Right cardiac atrium (tissue), 5 donors: ENCODE results near the gene PLCG2. TPM values are rescaled to one million over a fixed set of nuclear protein-coding genes. Genes with fewer than 3 reads are reported as not detected.

Experiments used
- ATAC-seq, 2 donors: fragments of 200-7000 bp; cut with Tn5 transposase; one replicate each; pipeline versions ENCODE4 v1.8.0 to v1.9.1; 2020; ENCODE audit warnings: moderate library complexity in 2 of 2, mild to moderate bottlenecking in 1 of 2
- DNase-seq, 3 donors: peaks; one replicate each; pipeline ENCODE4 v3.0.0-alpha.2; 2020
- H3K27ac ChIP-seq: one replicate; pipeline ENCODE4 v1.5.1; 2013; ENCODE audit warnings: mild to moderate bottlenecking, low read length, control low read depth, moderate library complexity
- H3K27me3 ChIP-seq: one replicate; pipeline ENCODE4 v1.6.1; 2013; ENCODE audit not compliant: control insufficient read depth, insufficient read depth
- H3K4me1 ChIP-seq: one replicate; pipeline ENCODE4 v1.6.1; 2013; ENCODE audit warnings: low read length; ENCODE audit not compliant: control insufficient read depth, insufficient read depth
- H3K4me3 ChIP-seq: one replicate; pipeline ENCODE4 v1.5.1; 2013; ENCODE audit warnings: low read length, control low read depth
- H3K9me3 ChIP-seq: one replicate; pipeline ENCODE4 v1.6.1; 2013; ENCODE audit warnings: low read length; ENCODE audit not compliant: control insufficient read depth
- WGBS: extraction: QIAGEN DNeasy Blood & Tissue Kit; methylation state at CpG from one replicate; pipeline ENCODE4 v1.1.7; 2013; 5-methylcytosine and 5-hydroxymethylcytosine counted together
- intact Hi-C, 4 donors: fragments of 100-400 bp; cut with DNase I; formaldehyde crosslinking; loops; one replicate each; pipeline versions ENCODE4 v1.11.0 to v1.14.0; 2022 to 2023
- polyA plus RNA-seq: library from polyadenylated mRNA; stranded (reverse); fragments of 200-250 nt; gene quantifications from one replicate; pipeline ENCODE4 v1.2.3, GENCODE V29; 2013
- total RNA-seq, 4 donors: library from RNA; stranded (reverse); fragmentation: NEBNext Ultra II Directional; extraction: Animal tissue kit (Norgen Biotek cat#: 25700); gene quantifications; one replicate each; pipeline ENCODE4 v1.2.1, GENCODE V29; 2021
- donor health status: healthy with polysubstance abuse.
- donor health status: DM: no; HTN: yes; CAD: no.
- donor health status: DM: no; HTN: no; CAD: no.
- donor health status: DM: no; HTN: yes; CAD: no; lungs with severe emphysema.
- donor health status: DM: yes; HTN: yes; CAD: no.

The PLCG2 gene
- total and polyA plus RNA-seq, 5 donors = 4.3 to 18.3 (median 9.7) TPM

GRCh38 chr16:81900456-81900855 is 121.4 kb downstream of the PLCG2 start:
- no peaks in the 10 kb centered on the region for H3K27me3 ChIP-seq
- WGBS = 93% methylated on average over 17 of the region's 17 CpGs
- H3K4me1 ChIP-seq = no peaks in the 10 kb centered on the region
- DNase-seq (no peak), ATAC-seq (no peak)
- intact Hi-C loops = no loop called here
- no peak overlapping the region for H3K4me3 ChIP-seq
- H3K27ac ChIP-seq = no peak overlapping the region
- H3K9me3 ChIP-seq = no peaks in the 10 kb centered on the region

- intact Hi-C loops = no loop called here
- DNase-seq = no peak
- Histone ChIP-seq H3K27me3 (no peaks in the 10 kb centered on the region), H3K4me1 (no peaks in the 10 kb centered on the region), H3K4me3 (no peak overlapping the region), H3K27ac (no peak overlapping the region), H3K9me3 (no peaks in the 10 kb centered on the region)
- WGBS = 59% methylated on average over 6 of the region's 6 CpGs
- ATAC-seq = no peak
Observed at GRCh38 chr16:81901484-81901883, 122.4 kb downstream of the PLCG2 start.

GRCh38 chr16:81902025-81902424 is 122.9 kb downstream of the PLCG2 start:
- Histone ChIP-seq H3K9me3 (no peaks in the 10 kb centered on the region), H3K4me3 (no peak overlapping the region), H3K4me1 (no peaks in the 10 kb centered on the region), H3K27ac (peak overlapping the region; percentile 23), H3K27me3 (no peaks in the 10 kb centered on the region)
- ATAC-seq (no peak), DNase-seq (no peak)
- WGBS = 65% methylated on average over 9 of the region's 9 CpGs
- intact Hi-C loops = no loop called here

DNA sequence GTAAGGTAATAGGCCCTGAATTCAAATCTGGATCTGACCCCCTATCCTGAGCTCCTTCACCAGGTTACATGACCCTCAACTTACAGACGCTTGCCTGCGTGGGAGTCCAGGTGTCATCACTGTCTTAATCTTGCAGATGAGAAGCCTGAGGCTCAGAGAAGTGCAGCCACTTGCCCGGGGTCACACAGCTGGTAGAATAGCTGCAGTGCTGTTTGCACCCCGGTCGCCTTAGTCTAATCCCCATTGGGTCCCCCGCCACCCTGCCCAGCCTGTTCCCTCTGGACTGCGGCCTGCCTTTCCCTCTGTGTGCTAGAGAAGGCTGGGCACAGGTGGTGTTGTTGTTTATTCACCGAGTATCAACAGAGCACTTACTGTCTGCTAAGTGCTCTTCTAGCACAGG is 125.2 kb downstream of the PLCG2 start:
- ATAC-seq = no peak
- intact Hi-C loops = no loop called here
- no peak for DNase-seq
- no peak overlapping the region for H3K4me3 ChIP-seq
- WGBS = 95% methylated on average over 8 of the region's 8 CpGs
- no peak overlapping the region for H3K27ac ChIP-seq
- H3K9me3 ChIP-seq = no peaks in the 10 kb centered on the region
- no peaks in the 10 kb centered on the region for H3K4me1 ChIP-seq
- no peaks in the 10 kb centered on the region for H3K27me3 ChIP-seq

GRCh38 chr16:81905277-81905676 is 126.2 kb downstream of the PLCG2 start:
- Histone ChIP-seq H3K27ac (no peak overlapping the region), H3K4me1 (no peaks in the 10 kb centered on the region), H3K9me3 (no peaks in the 10 kb centered on the region), H3K27me3 (no peaks in the 10 kb centered on the region), H3K4me3 (no peak overlapping the region)
- DNase-seq (no peak), ATAC-seq (no peak)
- intact Hi-C loops = no loop called here
- WGBS = 87% methylated on average over 7 of the region's 7 CpGs

DNA sequence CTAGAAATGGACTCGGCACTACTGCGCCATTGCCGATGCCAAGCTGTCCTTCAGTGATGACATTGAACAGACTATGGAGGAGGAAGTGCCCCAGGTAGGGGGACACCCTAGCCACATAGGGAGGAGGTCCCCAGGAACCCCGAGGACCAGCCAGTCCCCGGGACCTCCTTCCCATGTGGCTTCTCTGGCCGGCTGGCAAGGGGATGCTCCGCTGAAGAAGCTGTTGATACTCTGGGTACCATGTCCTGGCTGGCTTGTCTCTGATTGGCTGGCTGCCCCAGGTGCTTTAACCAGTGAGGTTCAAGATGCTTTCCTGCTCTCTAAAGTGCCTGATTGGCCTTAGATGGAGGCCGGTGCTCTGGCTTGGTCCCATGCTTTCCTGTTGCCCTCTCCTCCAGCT is 128.6 kb downstream of the PLCG2 start:
- ATAC-seq = no peak

GRCh38 chr16:81908466-81909262 is 129.6 kb downstream of the PLCG2 start:
- intact Hi-C loops = no loop called here
- Histone ChIP-seq H3K4me3 (no peak overlapping the region), H3K27ac (no peak overlapping the region), H3K9me3 (no peaks in the 10 kb centered on the region), H3K27me3 (no peaks in the 10 kb centered on the region), H3K4me1 (no peaks in the 10 kb centered on the region)
- 91% methylated on average over 16 of the region's 16 CpGs for WGBS
- DNase-seq = no peak
- ATAC-seq = no peak

More for the DNA sequence above, 128.6 kb downstream of the PLCG2 start:
- 81% methylated on average over 8 of the region's 8 CpGs for WGBS
- no peak overlapping the region for H3K27ac ChIP-seq
- no peaks in the 10 kb centered on the region for H3K9me3 ChIP-seq
- no peak for DNase-seq
- intact Hi-C loops = no loop called here
- H3K4me3 ChIP-seq = no peak overlapping the region
- no peaks in the 10 kb centered on the region for H3K4me1 ChIP-seq
- no peaks in the 10 kb centered on the region for H3K27me3 ChIP-seq

GRCh38 chr16:81910366-81910885 is 131.3 kb downstream of the PLCG2 start:
- 94% methylated on average over 28 of the region's 28 CpGs for WGBS
- no peak for ATAC-seq

GRCh38 chr16:81912395-81912794 is 133.3 kb downstream of the PLCG2 start:
- DNase-seq (no peak), ATAC-seq (no peak)
- no peaks in the 10 kb centered on the region for H3K4me1 ChIP-seq
- no peak overlapping the region for H3K4me3 ChIP-seq
- H3K27ac ChIP-seq = no peak overlapping the region
- WGBS = 84% methylated on average over 14 of the region's 14 CpGs
- intact Hi-C loops = no loop called here
- H3K9me3 ChIP-seq = no peaks in the 10 kb centered on the region
- no peaks in the 10 kb centered on the region for H3K27me3 ChIP-seq

More at GRCh38 chr16:81910366-81910885, 131.3 kb downstream of the PLCG2 start:
- no peak for DNase-seq
- H3K27ac ChIP-seq = no peak overlapping the region
- intact Hi-C loops = no loop called here
- H3K9me3 ChIP-seq = no peaks in the 10 kb centered on the region
- H3K4me1 ChIP-seq = no peaks in the 10 kb centered on the region
- H3K27me3 ChIP-seq = no peaks in the 10 kb centered on the region
- no peak overlapping the region for H3K4me3 ChIP-seq

- Histone ChIP-seq H3K4me1 (no peaks in the 10 kb centered on the region), H3K9me3 (no peaks in the 10 kb centered on the region), H3K27me3 (no peaks in the 10 kb centered on the region), H3K4me3 (no peak overlapping the region), H3K27ac (no peak overlapping the region)
- ATAC-seq (no peak), DNase-seq (no peak)
- intact Hi-C loops = no loop called here
- 78% methylated on average over 5 of the region's 5 CpGs for WGBS
Observed at GRCh38 chr16:81913222-81913621, 134.1 kb downstream of the PLCG2 start.

GRCh38 chr16:81917375-81917774 is 138.3 kb downstream of the PLCG2 start:
- intact Hi-C loops = no loop called here
- WGBS = 96% methylated on average over 2 of the region's 2 CpGs

More at GRCh38 chr16:81917375-81917774, 138.3 kb downstream of the PLCG2 start:
- no peaks in the 10 kb centered on the region for H3K4me1 ChIP-seq
- ATAC-seq = no peak
- no peak for DNase-seq
- H3K4me3 ChIP-seq = no peak overlapping the region
- no peaks in the 10 kb centered on the region for H3K9me3 ChIP-seq
- H3K27me3 ChIP-seq = no peaks in the 10 kb centered on the region
- H3K27ac ChIP-seq = no peak overlapping the region
